NCI-H1694 (cell line): ENCODE data around the gene ZNF345.

Experiments
- DNase-seq: peaks from one replicate; lab custom pipeline; 2025; lab: John Stamatoyannopoulos, UW

ZNF345 gene

DNA sequence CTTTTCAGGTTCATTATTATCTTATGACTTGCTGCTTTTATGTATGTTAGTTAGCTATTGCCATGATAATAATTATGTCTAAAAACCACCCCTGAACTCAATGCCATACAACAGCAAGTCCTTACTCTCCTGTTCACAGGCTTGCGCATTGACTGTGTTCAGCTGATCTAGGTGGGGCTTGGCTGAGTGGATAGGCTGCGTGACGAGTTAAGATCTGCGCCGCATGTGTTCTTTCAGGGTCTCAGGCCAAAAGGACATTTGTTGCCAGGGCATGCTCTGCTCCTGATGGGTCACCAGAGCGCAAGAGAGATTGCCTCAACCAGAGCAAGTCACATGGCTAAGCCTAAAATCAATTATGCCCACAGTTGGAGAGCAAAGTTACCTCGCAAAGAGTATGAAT lies 66.3 kb downstream of the ZNF345 start:
- DNase-seq = no peak

GRCh38 chr19:36918090-36918489 lies 67.4 kb downstream of the ZNF345 start:
- DNase-seq = no peak
